HG03159 (cell line): ENCODE measurements around the gene TRPM5.

Experiments used
- ATAC-seq: cut with Tn5 transposase; IDR thresholded peaks from one replicate; pipeline ENCODE4 v1.9.1; 2021; ENCODE audit warnings: mild to moderate bottlenecking, moderate library complexity; ENCODE audit not compliant: unreplicated experiment

TRPM5 gene

GRCh38 chr11:2471048-2471803 lies 26.9 kb upstream of the TRPM5 start:
- ATAC-seq: no peak

GRCh38 chr11:2470495-2470894 lies 26.2 kb upstream of the TRPM5 start:
- no peak for ATAC-seq

- ATAC-seq: no peak
Measured at GRCh38 chr11:2468363-2469235, 24.3 kb upstream of the TRPM5 start.

GRCh38 chr11:2467695-2468055 lies 23.4 kb upstream of the TRPM5 start:
- ATAC-seq: no peak

- no peak for ATAC-seq
Measured at GRCh38 chr11:2466869-2467694, 22.8 kb upstream of the TRPM5 start.

GRCh38 chr11:2466069-2466801 lies 21.9 kb upstream of the TRPM5 start:
- no peak for ATAC-seq

- no peak for ATAC-seq
Measured at GRCh38 chr11:2465202-2466068, 21.1 kb upstream of the TRPM5 start.

- no peak for ATAC-seq
Measured at GRCh38 chr11:2464451-2465165, 20.3 kb upstream of the TRPM5 start.

GRCh38 chr11:2463766-2464277 lies 19.5 kb upstream of the TRPM5 start:
- ATAC-seq: no peak

- no peak for ATAC-seq
Measured at GRCh38 chr11:2462986-2463765, 18.9 kb upstream of the TRPM5 start.

GRCh38 chr11:2462543-2462985 lies 18.2 kb upstream of the TRPM5 start:
- no peak for ATAC-seq

GRCh38 chr11:2461956-2462542 lies 17.7 kb upstream of the TRPM5 start:
- no peak for ATAC-seq

GRCh38 chr11:2461253-2461955 lies 17.1 kb upstream of the TRPM5 start:
- ATAC-seq: no peak

GRCh38 chr11:2460540-2461252 lies 16.4 kb upstream of the TRPM5 start:
- no peak for ATAC-seq

- no peak for ATAC-seq
Measured at GRCh38 chr11:2459796-2460531, 15.7 kb upstream of the TRPM5 start.
